ENCODE results near the gene SKIC8.
"Not testable (repeated sequence)": the region's sequence is repeated elsewhere in the genome, so short reads cannot be mapped to it uniquely, and the experiment has no call there.

SKIC8 gene

DNA sequence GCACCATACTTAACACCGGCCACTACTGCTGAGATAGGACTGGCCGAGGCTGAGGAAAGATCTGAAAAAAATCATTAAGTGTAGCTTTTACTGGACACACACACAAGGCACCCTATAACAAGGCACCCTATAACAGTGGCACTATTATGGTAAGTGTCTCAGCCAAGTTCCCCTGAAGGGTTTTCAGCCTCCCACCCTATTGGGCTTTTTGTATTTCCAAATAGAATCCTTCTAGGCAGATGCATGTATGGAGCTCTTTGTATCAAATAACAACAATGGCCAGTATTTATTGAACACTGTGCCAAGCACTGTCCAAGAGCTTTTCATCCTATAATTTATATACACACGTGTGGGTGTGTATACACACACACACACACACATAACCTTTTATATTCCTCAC lies 41.7 kb downstream of the SKIC8 start:
- no peak for DNase-seq (ENCODE audit: low read depth in 1 of 2, low spot score in 1 of 2)

DNA sequence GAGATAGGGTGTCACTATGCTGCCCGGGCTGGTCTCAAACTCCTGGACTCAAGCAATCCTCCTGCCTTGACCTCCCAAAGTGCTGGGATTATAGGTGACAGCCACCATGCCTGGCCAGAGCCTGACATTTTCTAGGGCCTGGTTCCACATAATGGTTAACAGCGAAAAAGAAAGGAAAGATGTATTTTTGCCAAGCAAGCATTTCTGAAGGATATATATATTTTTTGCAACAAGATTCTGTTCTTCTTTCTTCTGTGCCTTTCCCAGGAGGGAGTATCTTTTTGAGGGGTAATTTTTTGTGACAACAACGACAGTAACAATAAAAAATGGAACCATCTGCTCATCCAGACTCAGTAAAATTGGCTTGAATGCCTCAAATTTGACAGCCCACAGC lies 43.4 kb downstream of the SKIC8 start:
- no peak for DNase-seq (ENCODE audit: low read depth in 1 of 2, low spot score in 1 of 2)

DNA sequence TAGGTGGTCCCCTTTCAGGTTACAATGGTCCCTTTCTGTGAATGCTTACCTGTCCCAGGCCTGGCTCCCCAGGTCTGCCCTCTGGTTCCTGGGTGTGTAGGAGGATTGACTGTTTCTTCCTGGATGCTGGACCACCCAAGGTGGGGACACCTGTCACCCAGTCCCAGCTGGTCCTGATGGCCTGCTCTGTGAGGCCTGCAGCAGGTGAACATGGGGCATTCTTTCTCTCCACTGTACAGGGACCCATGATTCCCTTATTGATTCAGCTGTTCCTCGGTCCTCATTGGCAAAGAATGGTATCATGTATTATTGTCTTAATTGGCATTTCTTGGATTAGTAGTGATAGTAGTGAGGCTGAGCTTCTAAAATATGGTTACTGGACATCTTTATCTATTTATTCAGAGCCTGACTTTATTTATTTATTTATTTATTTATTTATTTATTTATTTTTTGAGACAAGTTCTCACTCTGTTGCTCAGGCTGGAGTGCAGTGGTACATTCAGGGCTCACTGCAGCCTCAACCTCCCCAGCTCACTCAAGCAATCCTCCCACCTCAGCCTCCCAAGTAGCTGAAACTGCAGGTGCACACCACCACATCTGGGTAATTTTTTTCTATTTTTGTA lies 43.9 kb downstream of the SKIC8 start:
- DNase-seq (ENCODE audit: low read depth in 1 of 2, low spot score in 1 of 2), result no peak

DNA sequence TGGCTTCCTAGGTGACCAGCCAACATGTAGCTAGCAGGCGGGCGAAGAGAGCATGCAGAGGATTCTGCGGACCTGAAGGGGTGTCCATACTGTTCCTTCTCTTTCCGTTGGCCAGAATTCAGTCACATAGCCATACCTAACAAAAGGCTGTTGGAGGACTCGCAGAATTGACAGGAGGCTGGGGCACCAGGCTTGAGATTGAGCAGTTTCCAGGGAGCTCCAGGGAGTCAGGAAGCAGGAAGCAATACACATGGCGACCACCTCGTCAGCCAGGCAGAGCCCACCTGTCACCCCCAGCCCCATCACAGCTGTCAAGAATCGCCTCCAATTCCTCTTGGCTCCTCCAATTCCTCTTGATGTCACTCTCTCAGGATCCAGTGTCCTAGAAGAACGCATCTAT lies 48.3 kb downstream of the SKIC8 start:
- DNase-seq (ENCODE audit: low read depth in 1 of 2, low spot score in 1 of 2), result no peak

DNA sequence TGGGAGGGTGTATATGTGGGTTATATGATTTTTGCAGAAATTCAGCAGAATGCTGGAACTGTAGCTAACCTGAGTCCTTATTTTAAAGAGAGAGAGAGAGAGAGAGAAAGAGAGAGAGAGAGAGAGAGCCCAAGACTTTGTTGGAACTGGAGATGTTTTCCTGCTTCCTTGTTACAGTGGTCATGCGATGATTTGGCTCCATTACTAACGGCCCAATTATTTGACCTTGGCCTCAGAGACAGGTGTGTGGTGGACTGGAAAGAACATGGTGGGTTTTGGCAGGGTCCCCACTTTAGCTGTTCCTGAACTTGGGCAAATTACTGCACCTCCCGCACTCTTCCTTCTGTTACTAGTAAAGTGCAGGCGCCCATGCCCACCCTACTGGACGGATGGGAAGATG lies 50.3 kb downstream of the SKIC8 start:
- no peak for DNase-seq (ENCODE audit: low read depth in 1 of 2, low spot score in 1 of 2)

DNA sequence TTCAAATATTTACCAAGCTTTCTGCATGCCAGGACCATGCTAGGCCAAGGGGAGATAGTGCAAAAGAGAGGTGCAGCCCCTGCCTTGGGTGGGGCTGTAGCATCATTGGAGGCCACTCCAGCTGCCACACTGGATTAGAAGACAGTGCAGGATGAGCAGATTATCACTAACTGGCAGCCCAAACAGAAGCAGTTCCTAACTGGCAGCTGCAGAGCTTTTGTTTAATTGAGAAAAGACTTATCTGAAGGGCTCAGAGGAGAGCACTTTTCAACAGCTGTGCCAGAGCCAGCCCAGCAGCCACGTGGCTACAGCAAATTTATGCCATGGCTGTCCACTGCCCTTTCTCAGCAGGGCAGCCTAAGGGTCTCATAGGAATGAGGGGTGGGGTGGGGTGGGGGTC lies 51.5 kb downstream of the SKIC8 start:
- no peak for DNase-seq (ENCODE audit: low read depth in 1 of 2, low spot score in 1 of 2)

DNA sequence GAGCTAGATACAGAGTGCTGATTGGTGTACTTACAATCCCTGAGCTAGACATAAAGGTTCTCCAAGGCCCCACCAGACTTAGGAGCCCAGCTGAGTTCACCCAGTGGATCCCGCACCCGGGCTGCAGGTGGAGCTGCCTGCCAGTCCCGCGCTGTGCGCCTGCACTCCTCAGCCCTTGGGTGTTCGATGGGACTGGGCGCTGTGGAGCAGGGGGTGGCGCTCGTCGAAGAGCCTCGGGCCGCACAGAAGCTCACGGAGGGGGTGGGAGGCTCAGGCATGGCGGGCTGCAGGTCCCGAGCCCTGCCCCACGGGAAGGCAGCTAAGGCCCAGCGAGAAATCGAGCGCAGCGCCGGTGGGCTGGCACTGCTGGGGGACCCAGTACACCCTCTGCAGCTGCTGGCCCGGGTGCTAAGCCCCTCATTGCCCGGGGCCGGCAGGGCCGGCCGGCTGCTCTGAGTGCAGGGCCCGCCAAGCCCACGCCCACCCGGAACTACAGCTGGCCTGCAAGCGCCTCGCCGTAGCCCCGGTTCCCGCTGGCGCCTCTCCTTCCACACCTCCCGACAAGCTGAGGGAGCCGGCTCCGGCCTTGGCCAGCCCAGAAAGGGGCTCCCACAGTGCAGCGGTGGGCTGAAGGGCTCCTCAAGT lies 53.3 kb downstream of the SKIC8 start:
- not testable (repeated sequence) for DNase-seq (ENCODE audit: low read depth in 1 of 2, low spot score in 1 of 2)

DNA sequence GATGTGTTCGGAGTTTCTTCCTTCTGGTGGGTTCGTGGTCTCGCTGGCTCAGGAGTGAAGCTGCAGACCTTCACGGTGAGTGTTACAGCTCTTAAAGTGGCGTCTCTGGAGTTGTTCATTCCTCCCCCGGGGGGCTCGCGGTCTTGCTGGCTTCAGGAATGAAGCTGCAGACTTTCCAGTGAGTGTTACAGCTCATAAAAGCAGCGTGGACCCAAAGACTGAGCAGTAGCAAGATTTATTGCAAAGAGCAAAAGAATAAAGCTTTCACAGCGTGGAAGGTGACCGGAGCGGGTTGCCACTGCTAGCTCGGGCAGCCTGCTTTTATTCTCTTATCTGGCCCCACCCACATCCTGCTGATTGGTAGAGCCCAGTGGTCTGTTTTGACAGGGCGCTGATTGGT lies 54.0 kb downstream of the SKIC8 start:
- DNase-seq (ENCODE audit: low read depth in 1 of 2, low spot score in 1 of 2), result not testable (repeated sequence)

DNA sequence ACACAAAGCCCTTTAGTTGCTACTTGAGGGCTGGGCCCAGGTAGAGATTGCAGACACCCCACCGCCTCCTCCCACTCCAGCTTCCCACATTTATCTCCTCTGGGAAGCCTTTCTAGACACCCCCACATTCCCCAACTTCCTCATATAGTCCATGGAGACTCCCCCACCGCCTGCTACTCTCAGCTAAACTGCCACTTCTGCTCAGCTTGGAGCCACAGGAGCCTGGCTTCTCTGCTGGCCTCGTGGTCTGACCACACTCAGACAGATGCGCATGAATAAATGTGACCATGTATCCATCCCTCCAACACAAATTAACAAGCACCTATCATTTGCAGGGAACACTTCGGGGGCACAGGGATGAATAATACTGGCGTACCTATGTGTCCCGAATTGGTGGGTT lies 54.5 kb downstream of the SKIC8 start:
- DNase-seq (ENCODE audit: low read depth in 1 of 2, low spot score in 1 of 2), result no peak

DNA sequence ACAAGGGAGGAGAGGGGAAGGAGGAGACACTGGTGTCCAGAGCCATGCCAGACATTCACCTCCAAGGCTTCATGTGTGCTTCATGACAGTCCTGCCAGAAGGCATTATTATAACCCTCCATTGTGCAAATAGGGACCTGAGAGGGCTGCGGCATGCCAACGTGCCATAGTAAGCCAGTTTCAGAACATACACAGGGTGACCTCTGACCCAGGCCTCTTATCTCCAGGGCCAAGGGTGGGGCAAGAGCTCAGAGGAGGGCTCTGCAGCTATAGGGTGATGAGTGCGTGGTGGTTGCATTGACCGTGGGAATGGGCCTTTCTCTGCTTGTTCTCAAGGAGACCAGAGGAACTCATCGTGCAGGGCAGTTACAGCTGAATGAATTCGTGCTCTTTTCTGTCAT lies 55.3 kb downstream of the SKIC8 start:
- DNase-seq (ENCODE audit: low read depth in 1 of 2, low spot score in 1 of 2), result no peak

DNA sequence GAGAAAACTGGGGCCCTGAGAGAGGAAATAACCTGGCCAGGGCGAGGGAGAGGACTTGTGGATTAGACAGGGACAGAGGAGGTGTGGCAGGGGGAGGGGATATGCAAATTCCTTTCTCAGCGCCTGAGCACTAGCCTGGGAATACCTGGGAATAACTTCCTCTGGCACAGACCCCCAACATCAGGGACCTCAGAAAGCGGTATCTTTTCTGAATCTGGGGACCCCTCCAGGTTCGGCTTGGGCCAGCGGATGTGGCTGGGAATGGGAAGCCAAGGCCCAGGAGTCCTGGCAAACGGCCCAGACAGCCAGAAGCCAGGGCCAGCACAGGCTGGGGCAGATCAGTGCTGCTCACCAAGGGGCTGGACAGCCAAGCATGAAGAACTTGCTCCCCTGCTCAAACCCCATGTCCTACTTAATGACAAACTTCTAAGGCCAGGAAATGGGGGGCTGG lies 55.9 kb downstream of the SKIC8 start:
- DNase-seq (ENCODE audit: low read depth in 1 of 2, low spot score in 1 of 2), result no peak

DNA sequence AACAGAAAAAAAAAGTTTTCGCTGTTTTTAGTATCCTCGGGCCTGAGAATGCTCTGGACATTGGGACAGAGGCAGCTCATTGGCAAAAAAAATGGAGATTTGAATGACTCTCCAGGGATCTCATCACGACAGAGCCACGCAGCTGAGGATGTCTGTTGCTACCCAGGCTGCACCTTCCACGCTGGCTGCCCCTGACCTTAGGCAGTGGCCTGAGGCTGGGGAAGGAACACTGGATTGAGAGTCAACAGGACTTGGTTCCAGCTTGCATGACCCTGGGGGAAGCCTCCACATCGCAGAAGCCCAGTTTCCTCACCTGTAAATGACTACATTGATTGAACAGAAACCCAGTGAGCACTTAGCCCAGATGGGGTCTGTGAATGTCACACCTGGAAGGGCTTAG lies 56.4 kb downstream of the SKIC8 start:
- no peak for DNase-seq (ENCODE audit: low read depth in 1 of 2, low spot score in 1 of 2)

DNA sequence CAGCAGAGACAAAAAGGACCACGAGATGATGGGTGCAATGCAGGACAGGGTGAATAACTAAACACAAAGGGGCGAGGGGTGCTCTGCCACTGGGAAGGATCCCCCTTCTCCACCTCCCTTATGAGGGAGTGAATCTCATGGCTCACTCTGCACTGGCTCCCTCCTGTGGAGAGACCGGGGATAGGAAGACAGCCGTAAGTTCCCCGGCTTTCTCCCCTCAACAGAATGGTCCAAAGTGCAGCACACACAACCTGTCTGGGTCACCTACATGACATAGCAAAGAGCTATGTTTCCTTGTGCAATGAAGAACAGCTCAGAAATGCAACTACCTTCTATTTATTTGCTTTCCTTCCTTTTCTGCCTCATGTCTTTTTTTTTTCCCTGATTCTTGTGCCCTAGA lies 57.3 kb downstream of the SKIC8 start:
- DNase-seq (ENCODE audit: low read depth in 1 of 2, low spot score in 1 of 2), result no peak

DNA sequence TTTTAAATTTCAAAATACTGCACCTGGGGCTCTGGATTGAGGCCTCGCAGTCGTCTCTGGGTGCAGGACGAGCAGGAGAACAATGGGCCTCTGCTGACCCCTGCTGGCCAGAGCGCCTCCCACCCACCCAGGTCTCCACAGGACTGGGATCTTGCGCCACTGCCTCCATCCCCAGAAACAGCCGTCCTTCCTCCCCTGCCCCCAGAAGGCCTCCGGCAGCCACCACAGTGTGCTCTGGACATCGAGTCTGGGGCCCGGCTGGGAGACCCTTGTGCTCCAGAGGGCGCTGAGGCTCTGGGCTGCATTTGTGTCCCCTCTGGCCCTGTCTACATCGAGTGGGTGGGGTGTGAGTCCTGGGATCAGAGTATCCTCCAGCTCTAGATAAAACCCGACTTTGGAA lies 58.4 kb downstream of the SKIC8 start:
- peak; percentile 74 to 75 for DNase-seq (ENCODE audit: low read depth in 1 of 2, low spot score in 1 of 2)

DNA sequence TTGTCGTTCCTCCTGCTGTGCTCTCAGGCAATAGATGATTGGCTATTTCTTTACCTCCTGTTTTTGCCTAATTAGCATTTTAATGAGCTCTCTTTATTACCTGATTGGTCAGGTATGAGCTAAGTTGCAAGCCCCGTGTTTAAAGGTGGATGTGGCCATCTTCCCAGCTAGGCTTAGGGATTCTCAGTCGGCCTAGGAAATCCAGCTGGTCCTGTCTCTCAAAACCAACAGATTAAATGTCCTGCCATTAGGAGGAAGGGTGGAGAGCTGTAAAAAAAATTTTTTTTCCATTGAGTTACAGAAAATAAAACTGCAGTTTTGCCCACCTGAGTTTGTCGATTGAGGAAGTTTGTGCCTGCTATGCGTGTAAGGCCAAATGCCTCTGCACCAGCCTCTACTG lies 59.6 kb downstream of the SKIC8 start:
- DNase-seq (ENCODE audit: low read depth in 1 of 2, low spot score in 1 of 2), result no peak

DNA sequence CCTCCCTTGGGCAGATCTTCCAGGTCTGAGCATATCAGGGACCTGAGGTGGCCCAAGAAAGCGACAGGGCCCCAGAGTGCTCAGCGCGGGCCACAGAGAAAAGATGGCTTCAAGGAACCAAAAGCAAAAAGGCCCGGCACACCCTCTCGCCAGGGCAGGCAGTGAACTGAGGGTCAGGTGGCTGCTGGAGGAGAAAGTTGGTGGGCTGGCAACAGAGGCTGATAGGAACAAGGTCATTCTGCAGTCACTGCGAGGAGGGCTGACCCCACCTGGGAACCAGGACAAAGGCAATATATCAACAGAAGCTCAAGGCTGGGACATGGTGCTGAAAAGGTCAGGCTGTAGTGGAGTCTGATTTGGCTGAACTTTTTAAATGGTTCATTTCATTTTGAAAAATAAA lies 62.3 kb downstream of the SKIC8 start:
- DNase-seq (ENCODE audit: low read depth in 1 of 2, low spot score in 1 of 2), result no peak

DNA sequence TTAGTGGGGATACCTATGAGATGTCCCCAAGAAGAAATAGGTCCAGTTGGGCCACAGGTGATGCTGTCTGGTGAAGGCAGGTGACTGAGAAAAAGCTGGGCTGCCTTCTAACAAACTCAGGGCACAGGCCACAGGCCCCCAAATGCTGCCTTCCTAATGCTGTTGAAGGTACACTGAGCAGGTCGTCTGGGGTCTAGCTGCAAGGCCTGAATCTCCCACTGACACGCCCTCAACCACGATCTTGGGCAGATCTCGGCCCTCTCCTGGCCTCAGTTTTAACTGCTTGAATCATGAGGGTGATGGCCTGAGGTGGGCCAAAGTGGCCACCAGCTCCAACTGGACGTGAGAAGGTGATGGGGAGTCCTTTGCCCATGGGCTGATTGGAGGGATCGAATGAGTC lies 62.9 kb downstream of the SKIC8 start:
- DNase-seq (ENCODE audit: low read depth in 1 of 2, low spot score in 1 of 2), result no peak

DNA sequence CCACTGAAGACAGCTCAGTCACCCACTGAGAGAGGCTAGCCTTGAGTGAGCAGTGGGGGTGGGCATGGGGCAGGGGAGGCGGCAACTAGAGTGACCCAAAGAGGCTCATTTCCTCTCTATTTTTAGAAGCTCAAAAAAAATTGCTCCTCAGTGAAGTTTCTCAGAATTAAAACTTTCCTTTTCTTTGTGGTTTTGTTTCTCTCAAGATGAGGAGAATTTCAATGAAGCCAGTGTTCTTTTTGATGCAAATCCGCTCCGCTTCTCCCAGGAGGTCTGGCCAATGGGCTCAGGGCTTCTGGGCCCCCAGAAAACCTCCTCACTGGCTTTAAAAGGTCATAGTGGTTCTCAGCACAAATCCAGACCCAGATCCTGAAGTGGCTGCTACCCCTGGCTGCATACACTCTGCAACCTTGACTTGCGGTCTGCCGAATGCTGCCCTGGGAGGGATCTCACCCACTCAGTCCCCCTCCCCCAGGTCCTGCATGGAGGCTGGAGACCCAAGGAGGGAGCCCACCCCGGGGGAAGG lies 64.8 kb downstream of the SKIC8 start, which contains the start of gene ACSBG1:
Gene ACSBG1 (minus strand): TSS at position 51 of the 526 bp plus-strand sequence. CDS start 64 bp downstream, outside the sequence.
- DNase-seq (ENCODE audit: low read depth in 1 of 2, low spot score in 1 of 2), result no peak

DNA sequence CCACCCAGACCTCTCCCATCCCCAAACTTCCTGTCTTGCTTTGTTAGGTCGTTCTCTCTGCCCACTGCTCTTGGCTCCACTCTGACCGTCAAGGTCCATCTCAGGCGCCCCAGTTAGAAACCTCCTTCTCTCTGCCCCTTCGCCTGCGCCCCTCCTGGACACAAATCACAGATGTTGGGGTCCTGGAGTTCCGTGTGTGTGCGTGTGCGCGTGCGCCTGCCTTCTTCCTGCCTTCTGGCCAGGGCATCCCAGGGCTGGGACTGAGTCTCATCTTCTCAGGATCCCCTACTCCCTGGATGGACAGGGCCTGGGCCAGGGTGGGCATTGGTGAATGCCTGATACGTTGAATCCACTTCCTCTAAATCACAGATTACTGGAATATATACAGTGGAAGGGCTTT lies 65.9 kb downstream of the SKIC8 start:
- no peak for DNase-seq (ENCODE audit: low read depth in 1 of 2, low spot score in 1 of 2)
